Measurements from ENCODE around the gene TMPRSS2. TPM values are rescaled to one million over a fixed set of nuclear protein-coding genes. Genes with fewer than 3 reads are reported as not detected.

Gene TMPRSS2
- total RNA-seq, 2 donors from 2014 or later, result 0.78 TPM; not detected in 1

- Histone ChIP-seq H3K27me3 (replicated peaks; ENCODE audit: insufficient read depth) (no peaks in the 10 kb centered on the region), H3K9me3 (no peaks in the 10 kb centered on the region), H3K27ac (no peak overlapping the region), H3K4me1 (ENCODE audit: control insufficient read depth in 1 of 2, low read depth in 2 of 2) (no peaks in the 10 kb centered on the region), H3K36me3 (peaks cover 55% of the 10 kb centered on the region), H3K4me3 (no peak overlapping the region)
- ATAC-seq (ENCODE audit: insufficient number of reproducible peaks, low FRiP score, low read depth) (no peak), DNase-seq (ENCODE audit: low spot score) (no peak)
- TF ChIP-seq, protein P1, sequence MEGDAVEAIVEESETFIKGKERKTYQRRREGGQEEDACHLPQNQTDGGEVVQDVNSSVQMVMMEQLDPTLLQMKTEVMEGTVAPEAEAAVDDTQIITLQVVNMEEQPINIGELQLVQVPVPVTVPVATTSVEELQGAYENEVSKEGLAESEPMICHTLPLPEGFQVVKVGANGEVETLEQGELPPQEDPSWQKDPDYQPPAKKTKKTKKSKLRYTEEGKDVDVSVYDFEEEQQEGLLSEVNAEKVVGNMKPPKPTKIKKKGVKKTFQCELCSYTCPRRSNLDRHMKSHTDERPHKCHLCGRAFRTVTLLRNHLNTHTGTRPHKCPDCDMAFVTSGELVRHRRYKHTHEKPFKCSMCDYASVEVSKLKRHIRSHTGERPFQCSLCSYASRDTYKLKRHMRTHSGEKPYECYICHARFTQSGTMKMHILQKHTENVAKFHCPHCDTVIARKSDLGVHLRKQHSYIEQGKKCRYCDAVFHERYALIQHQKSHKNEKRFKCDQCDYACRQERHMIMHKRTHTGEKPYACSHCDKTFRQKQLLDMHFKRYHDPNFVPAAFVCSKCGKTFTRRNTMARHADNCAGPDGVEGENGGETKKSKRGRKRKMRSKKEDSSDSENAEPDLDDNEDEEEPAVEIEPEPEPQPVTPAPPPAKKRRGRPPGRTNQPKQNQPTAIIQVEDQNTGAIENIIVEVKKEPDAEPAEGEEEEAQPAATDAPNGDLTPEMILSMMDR (IDR thresholded peaks at IDR 0.05), result no peak
Measured at GRCh38 chr21:41445465-41445862, 62.5 kb downstream of the TMPRSS2 start.

DNA sequence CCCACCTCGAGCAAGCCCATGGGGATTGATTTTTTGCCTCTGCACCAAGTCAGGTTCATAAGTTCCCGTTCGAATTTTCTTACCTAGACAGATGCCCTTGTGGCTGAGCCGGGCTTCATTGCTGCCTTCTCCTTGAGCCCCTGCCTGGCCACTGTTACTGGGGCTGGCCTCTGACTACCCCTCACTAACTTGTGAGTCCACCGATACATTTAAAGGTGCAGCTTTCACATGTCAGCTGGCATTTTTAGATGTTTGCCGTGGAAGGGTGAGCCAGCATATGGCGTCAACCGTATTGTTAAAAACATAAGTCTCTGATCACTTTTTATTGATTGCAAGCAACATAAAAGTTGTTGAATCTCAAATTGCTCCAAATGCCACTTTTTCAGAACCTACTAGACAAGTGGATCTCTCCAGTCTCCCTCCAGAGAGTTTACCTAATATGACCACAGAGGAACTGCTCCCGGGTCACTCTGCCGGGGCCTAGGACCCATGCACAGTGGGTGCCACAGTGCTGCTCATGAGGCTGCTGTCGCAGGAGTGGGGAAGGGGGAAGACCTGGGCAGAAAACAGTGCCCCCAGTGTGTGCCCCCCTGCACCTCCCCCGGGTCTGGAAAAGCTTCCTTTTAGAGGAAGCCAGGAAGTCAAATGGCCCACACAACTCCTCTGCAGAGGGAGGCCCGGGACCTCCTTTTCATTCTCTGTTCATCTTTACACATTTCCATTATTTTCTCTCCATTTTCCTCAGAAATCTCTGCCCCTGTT lies 63.1 kb downstream of the TMPRSS2 start:
- H3K4me3 ChIP-seq, result no peak overlapping the region
- no peaks in the 10 kb centered on the region for H3K4me1 ChIP-seq (ENCODE audit: control insufficient read depth in 1 of 2, low read depth in 2 of 2)
- no peaks in the 10 kb centered on the region for H3K9me3 ChIP-seq
- peaks cover 50% of the 10 kb centered on the region for H3K36me3 ChIP-seq
- no peaks in the 10 kb centered on the region for H3K27me3 ChIP-seq (replicated peaks; ENCODE audit: insufficient read depth)
- TF ChIP-seq, protein P1 (IDR thresholded peaks at IDR 0.05), result no peak
- DNase-seq (ENCODE audit: low spot score) (no peak), ATAC-seq (ENCODE audit: insufficient number of reproducible peaks, low FRiP score, low read depth) (no peak)
- H3K27ac ChIP-seq, result no peak overlapping the region

DNA sequence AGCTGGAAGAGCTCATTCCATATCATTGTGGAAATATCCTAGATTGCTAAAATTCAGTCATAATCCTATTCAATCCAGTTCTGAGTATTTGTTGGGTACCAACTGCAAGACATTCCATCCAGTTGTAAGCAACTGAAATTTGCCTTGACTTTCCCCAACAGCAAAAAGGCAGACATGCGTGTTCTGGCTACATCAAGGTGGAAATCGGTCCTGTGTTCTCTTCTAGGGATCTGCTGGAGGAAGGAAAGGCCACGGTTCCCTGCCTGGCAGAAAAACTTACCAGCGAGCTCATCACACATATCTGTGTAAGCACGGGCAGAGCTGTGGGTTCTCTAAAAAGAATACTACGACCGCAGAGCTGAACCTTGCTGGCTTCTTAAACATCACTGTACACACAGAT lies 64.4 kb downstream of the TMPRSS2 start:
- H3K4me3 ChIP-seq, result no peak overlapping the region
- ATAC-seq (ENCODE audit: insufficient number of reproducible peaks, low FRiP score, low read depth) (no peak), DNase-seq (ENCODE audit: low spot score) (no peak)
- no peaks in the 10 kb centered on the region for H3K4me1 ChIP-seq (ENCODE audit: control insufficient read depth in 1 of 2, low read depth in 2 of 2)
- H3K27ac ChIP-seq, result no peak overlapping the region
- no peaks in the 10 kb centered on the region for H3K27me3 ChIP-seq (replicated peaks; ENCODE audit: insufficient read depth)
- H3K9me3 ChIP-seq, result no peaks in the 10 kb centered on the region
- TF ChIP-seq, protein P1 (IDR thresholded peaks at IDR 0.05), result no peak
- peaks cover 49% of the 10 kb centered on the region for H3K36me3 ChIP-seq

- Histone ChIP-seq H3K27ac (no peak overlapping the region), H3K4me3 (no peak overlapping the region), H3K27me3 (replicated peaks; ENCODE audit: insufficient read depth) (no peaks in the 10 kb centered on the region), H3K4me1 (ENCODE audit: control insufficient read depth in 1 of 2, low read depth in 2 of 2) (no peaks in the 10 kb centered on the region), H3K9me3 (no peaks in the 10 kb centered on the region), H3K36me3 (peaks cover 53% of the 10 kb centered on the region)
- TF ChIP-seq, protein P1 (IDR thresholded peaks at IDR 0.05), result no peak
- ATAC-seq (ENCODE audit: insufficient number of reproducible peaks, low FRiP score, low read depth) (no peak), DNase-seq (ENCODE audit: low spot score) (no peak)
Measured at GRCh38 chr21:41442481-41443186, 65.3 kb downstream of the TMPRSS2 start.

DNA sequence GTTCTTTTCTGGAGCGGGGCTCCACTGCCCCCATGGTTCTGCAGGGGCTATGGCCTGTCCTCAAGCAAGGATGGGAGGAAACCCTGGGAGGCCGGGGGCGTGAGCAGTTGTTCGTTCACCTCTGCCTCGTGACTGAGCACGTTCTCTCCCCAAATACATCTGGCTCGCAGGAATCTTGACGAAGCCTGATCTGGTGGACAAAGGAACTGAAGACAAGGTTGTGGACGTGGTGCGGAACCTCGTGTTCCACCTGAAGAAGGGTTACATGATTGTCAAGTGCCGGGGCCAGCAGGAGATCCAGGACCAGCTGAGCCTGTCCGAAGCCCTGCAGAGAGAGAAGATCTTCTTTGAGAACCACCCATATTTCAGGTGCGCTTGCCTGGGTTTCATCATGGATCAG lies 66.4 kb downstream of the TMPRSS2 start:
- Histone ChIP-seq H3K27me3 (replicated peaks; ENCODE audit: insufficient read depth) (no peaks in the 10 kb centered on the region), H3K36me3 (peaks cover 51% of the 10 kb centered on the region), H3K4me1 (ENCODE audit: control insufficient read depth in 1 of 2, low read depth in 2 of 2) (no peaks in the 10 kb centered on the region), H3K4me3 (no peak overlapping the region), H3K9me3 (no peaks in the 10 kb centered on the region), H3K27ac (no peak overlapping the region)
- DNase-seq (ENCODE audit: low spot score) (no peak), ATAC-seq (ENCODE audit: insufficient number of reproducible peaks, low FRiP score, low read depth) (no peak)
- TF ChIP-seq, protein P1 (IDR thresholded peaks at IDR 0.05), result no peak
